OCI-LY7 (cell line): ENCODE measurements around the gene CLTCL1. TPM values are rescaled to one million over a fixed set of nuclear protein-coding genes. Genes with fewer than 3 reads are reported as not detected.

Source experiments
- BruUV-seq: library from RNA; stranded (reverse); fragments of 400-500 nt; replicated peaks from 2 replicates; lab custom pipeline; 2021; lab: Mats Ljungman, UMichigan
- CTCF ChIA-PET: fragments of 300-600 bp; sonication (Branson Sonifier 250); formaldehyde crosslinking; loops from one replicate; lab custom pipeline; 2022; ENCODE audit warnings: antibody characterized with exemption; ENCODE audit not compliant: unreplicated experiment; lab: Charles Lee
- POLR2A ChIA-PET: fragments of 300-600 bp; sonication (Branson Sonifier 250); formaldehyde crosslinking; loops from one replicate; lab custom pipeline; 2022; ENCODE audit warnings: antibody characterized with exemption; lab: Charles Lee
- DNase-seq: peaks from one replicate; pipeline ENCODE4 v3.0.0-alpha.2; 2015; ENCODE audit warnings: low spot score
- H2AFZ ChIP-seq: fragments of 200-600 bp; sonication (generic), shearing (Covaris generic); 2 replicates; pipeline ENCODE4 v1.6.1; 2014; ENCODE audit warnings: mild to moderate bottlenecking, antibody characterized with exemption, low read length, moderate library complexity
- H3K27ac ChIP-seq: fragments of 200-600 bp; sonication (generic); 2 replicates; pipeline ENCODE4 v1.5.1; 2014; ENCODE audit warnings: mixed run types, low read depth, mild to moderate bottlenecking, moderate library complexity, low read length, inconsistent platforms; ENCODE audit not compliant: poor library complexity, severe bottlenecking
- H3K36me3 ChIP-seq: fragments of 200-600 bp; sonication (generic); 2 replicates; pipeline ENCODE4 v1.6.1; 2014; ENCODE audit warnings: mild to moderate bottlenecking, antibody characterized with exemption, low read length, moderate library complexity, mixed read lengths; ENCODE audit not compliant: insufficient read depth
- H3K4me1 ChIP-seq: fragments of 200-600 bp; sonication (generic); 2 replicates; pipeline ENCODE4 v1.5.1; 2014; ENCODE audit warnings: mild to moderate bottlenecking, low read length; ENCODE audit not compliant: insufficient read depth, poor library complexity, severe bottlenecking
- H3K4me2 ChIP-seq: fragments of 200-600 bp; sonication (generic); 2 replicates; pipeline ENCODE4 v1.6.1; 2014; ENCODE audit warnings: mild to moderate bottlenecking, low read length
- H3K4me3 ChIP-seq: fragments of 200-600 bp; sonication (generic); 2 replicates; pipeline ENCODE4 v1.5.1; 2014; ENCODE audit warnings: mild to moderate bottlenecking, low read depth, low read length; ENCODE audit not compliant: poor library complexity, severe bottlenecking
- H3K79me2 ChIP-seq: fragments of 200-600 bp; sonication (generic); 2 replicates; pipeline ENCODE4 v1.6.1; 2016; ENCODE audit warnings: low read depth, mild to moderate bottlenecking, low read length, moderate library complexity, mixed read lengths; ENCODE audit not compliant: insufficient read depth
- H3K9me2 ChIP-seq: fragments of 200-600 bp; sonication (generic); 2 replicates; pipeline ENCODE4 v1.6.1; 2016; ENCODE audit warnings: mild to moderate bottlenecking, low read length, mixed read lengths; ENCODE audit not compliant: insufficient read depth
- H3K9me3 ChIP-seq: fragments of 200-600 bp; sonication (generic); 2 replicates; pipeline ENCODE4 v1.6.1; 2014; ENCODE audit warnings: mild to moderate bottlenecking, mixed run types, low read length, mixed read lengths
- H4K20me1 ChIP-seq: fragments of 200-600 bp; sonication (generic); 2 replicates; pipeline ENCODE4 v1.6.1; 2014; ENCODE audit warnings: mild to moderate bottlenecking, antibody characterized with exemption, low read length, moderate library complexity, mixed read lengths; ENCODE audit not compliant: insufficient read depth
- EZH2phosphoT487 ChIP-seq: fragments of 200-600 bp; sonication (generic); IDR thresholded peaks from 2 replicates; pipeline ENCODE4 v1.6.1; 2018; ENCODE audit warnings: low read depth, borderline replicate concordance, mild to moderate bottlenecking, mixed run types, antibody characterized with exemption, low read length, moderate library complexity, mixed read lengths
- intact Hi-C: fragments of 100-400 bp; cut with micrococcal nuclease; formaldehyde crosslinking; loops from one replicate; pipeline ENCODE4 v1.10.0; 2022; ENCODE audit not compliant: unreplicated experiment
- total RNA-seq, 2 experiments: library from RNA; depleted of rRNA in 1 of 2; stranded (reverse); fragments of >200 nt in 1 of 2; shearing (Covaris generic) in 1 of 2; gene quantifications; 2 replicates each; pipeline ENCODE4 v1.2.3, GENCODE V29; 2014 to 2022
- TF ChIP-seq, protein P1 (sequence below): fragments of 200-600 bp; sonication (generic); conservative IDR thresholded peaks from 2 replicates; pipeline ENCODE4 v1.5.1; 2014; ENCODE audit warnings: mild to moderate bottlenecking, antibody characterized with exemption, low read length, moderate library complexity, mixed read lengths

Gene CLTCL1
- total RNA-seq, 2 experiments from 2014 or later, result 0.44 to 0.99 TPM

DNA sequence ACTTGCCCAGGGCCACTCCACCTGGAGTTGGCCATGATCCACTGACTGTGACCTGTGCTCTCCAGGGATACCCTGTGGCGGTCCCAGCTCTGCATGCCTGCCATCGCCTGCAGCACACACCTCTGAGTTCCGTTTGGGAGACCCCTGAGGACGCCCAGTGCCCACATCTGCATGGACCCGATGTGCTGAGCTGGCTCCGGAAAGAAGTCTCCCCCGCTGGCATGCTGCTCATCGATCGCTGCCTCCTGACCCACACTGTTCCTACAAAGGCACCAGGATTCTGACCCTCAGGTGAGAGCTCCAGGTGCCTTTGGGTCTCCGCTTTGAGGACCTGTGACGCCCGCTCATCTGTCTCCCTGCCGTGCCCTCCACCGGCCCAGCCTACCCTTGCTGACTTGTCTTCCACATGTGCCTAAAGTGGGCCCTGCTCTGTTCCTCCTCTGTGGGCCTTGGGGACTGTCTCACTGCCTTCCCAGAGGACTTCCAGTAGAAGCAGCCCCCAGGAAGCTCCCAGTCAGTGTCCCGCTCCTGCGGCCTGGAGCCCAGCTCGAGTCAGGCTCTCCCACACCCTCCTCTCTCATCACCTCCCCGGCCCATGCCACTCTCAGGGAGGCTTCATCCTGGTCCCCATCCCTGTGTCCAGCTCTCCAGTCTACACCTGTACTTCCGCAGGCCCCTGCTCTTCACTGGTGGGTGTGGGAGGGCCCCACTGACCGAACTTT lies 107.1 kb downstream of the CLTCL1 start:
- H2AFZ ChIP-seq, result no peak overlapping the region
- no peak for TF ChIP-seq EZH2phosphoT487
- TF ChIP-seq, protein P1, sequence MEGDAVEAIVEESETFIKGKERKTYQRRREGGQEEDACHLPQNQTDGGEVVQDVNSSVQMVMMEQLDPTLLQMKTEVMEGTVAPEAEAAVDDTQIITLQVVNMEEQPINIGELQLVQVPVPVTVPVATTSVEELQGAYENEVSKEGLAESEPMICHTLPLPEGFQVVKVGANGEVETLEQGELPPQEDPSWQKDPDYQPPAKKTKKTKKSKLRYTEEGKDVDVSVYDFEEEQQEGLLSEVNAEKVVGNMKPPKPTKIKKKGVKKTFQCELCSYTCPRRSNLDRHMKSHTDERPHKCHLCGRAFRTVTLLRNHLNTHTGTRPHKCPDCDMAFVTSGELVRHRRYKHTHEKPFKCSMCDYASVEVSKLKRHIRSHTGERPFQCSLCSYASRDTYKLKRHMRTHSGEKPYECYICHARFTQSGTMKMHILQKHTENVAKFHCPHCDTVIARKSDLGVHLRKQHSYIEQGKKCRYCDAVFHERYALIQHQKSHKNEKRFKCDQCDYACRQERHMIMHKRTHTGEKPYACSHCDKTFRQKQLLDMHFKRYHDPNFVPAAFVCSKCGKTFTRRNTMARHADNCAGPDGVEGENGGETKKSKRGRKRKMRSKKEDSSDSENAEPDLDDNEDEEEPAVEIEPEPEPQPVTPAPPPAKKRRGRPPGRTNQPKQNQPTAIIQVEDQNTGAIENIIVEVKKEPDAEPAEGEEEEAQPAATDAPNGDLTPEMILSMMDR, result no peak
- intact Hi-C loops, result no loop called here
- POLR2A ChIA-PET, result no interaction called here
- BruUV-seq, result no TSS peak
- no peaks in the 10 kb centered on the region for H3K9me3 ChIP-seq
- H3K4me1 ChIP-seq, result peaks cover 34% of the 10 kb centered on the region
- H3K9me2 ChIP-seq, result no peaks in the 10 kb centered on the region
- H3K27ac ChIP-seq, result no peak overlapping the region
- no peaks in the 10 kb centered on the region for H3K79me2 ChIP-seq
- no peak overlapping the region for H3K4me3 ChIP-seq
- H4K20me1 ChIP-seq, result no peaks in the 10 kb centered on the region
- CTCF ChIA-PET, result no interaction called here
- H3K4me2 ChIP-seq, result peak overlapping the region; percentile 29; the same call in 1 of the 2 replicates
- no peaks in the 10 kb centered on the region for H3K36me3 ChIP-seq
- DNase-seq, result no peak

DNA sequence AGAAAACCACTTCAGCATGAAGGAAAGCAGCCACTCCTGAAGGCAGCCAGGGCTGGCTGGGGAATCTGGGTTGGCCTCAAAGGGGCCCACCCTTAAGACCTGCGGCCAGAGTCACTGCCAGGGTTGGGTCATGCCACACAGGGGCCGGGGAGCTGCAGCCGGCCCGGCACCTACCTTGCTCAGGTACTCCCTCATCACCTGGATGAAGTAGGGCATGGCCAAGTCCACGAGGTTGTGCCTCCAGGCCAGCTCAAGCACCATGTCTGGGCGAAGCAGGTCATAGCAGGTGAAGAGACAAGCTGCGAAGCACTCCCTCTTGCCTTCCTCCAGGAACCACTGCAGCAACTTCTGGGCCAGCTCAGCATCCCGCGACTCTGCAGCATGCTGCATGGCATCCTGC lies 108.3 kb downstream of the CLTCL1 start:
- CTCF ChIA-PET, result interaction anchor here (0.5 to 0.8 kb wide), 3 partner anchors 9 to 142 kb away, joined by 3 to 4 read pairs (median 3); no protein-coding TSS in a partner anchor
- Histone ChIP-seq H3K79me2 (no peaks in the 10 kb centered on the region), H3K9me3 (no peaks in the 10 kb centered on the region), H3K4me1 (peaks cover 39% of the 10 kb centered on the region), H3K27ac (no peak overlapping the region), H3K4me2 (peak overlapping the region; percentile 29; the same call in 1 of the 2 replicates), H2AFZ (no peak overlapping the region), H4K20me1 (no peaks in the 10 kb centered on the region), H3K4me3 (no peak overlapping the region), H3K36me3 (no peaks in the 10 kb centered on the region), H3K9me2 (no peaks in the 10 kb centered on the region)
- no peak for TF ChIP-seq EZH2phosphoT487
- TF ChIP-seq, protein P1, result no peak
- BruUV-seq, result no TSS peak
- DNase-seq, result no peak
- POLR2A ChIA-PET, result interaction anchor here (0.8 to 0.9 kb wide), 2 partner anchors 9 to 10 kb away, joined by 3 read pairs; no protein-coding TSS in a partner anchor
- intact Hi-C loops, result no loop called here
